PC-3 (cell line): ENCODE measurements around the gene DCAF16. TPM values are rescaled to one million over a fixed set of nuclear protein-coding genes. Genes with fewer than 3 reads are reported as not detected.
"Not testable (repeated sequence)": the region's sequence is repeated elsewhere in the genome, so short reads cannot be mapped to it uniquely, and the experiment has no call there.

Experiments used
- ATAC-seq: fragments of 200-7000 bp; cut with Tn5 transposase; 2 replicates; pipeline ENCODE4 v1.9.1; 2020; ENCODE audit warnings: mild to moderate bottlenecking, moderate library complexity
- BruUV-seq: library from RNA; stranded (reverse); fragments of 400-500 nt; replicated peaks from 2 replicates; lab custom pipeline; 2021; lab: Mats Ljungman, UMichigan
- CTCF ChIA-PET: fragments of 300-600 bp; sonication (Branson Sonifier 250); formaldehyde crosslinking; loops from one replicate; lab custom pipeline; 2022; ENCODE audit warnings: antibody characterized with exemption; lab: Charles Lee
- POLR2A ChIA-PET: fragments of 300-600 bp; sonication (Branson Sonifier 250); formaldehyde crosslinking; loops from one replicate; lab custom pipeline; 2022; ENCODE audit warnings: antibody characterized with exemption; ENCODE audit not compliant: unreplicated experiment; lab: Charles Lee
- DNase-seq: peaks from one replicate; pipeline ENCODE4 v3.0.0-alpha.2; 2015
- H2AFZ ChIP-seq: fragments of 300-600 bp; sonication (generic); 2 replicates; pipeline ENCODE4 v1.6.0; 2016; ENCODE audit warnings: antibody characterized with exemption, low read length
- H3F3A ChIP-seq: fragments of 300-600 bp; sonication (generic); one replicate; pipeline ENCODE4 v1.6.0; 2017; ENCODE audit warnings: antibody characterized with exemption, low read length, control low read depth, mild to moderate bottlenecking; ENCODE audit not compliant: unreplicated experiment
- H3K27ac ChIP-seq: fragments of 300-600 bp; sonication (generic); 2 replicates; pipeline ENCODE4 v1.5.1; 2016; ENCODE audit warnings: mild to moderate bottlenecking, low read length
- H3K27me3 ChIP-seq: fragments of 300-600 bp; sonication (generic); 2 replicates; pipeline ENCODE4 v1.6.1; 2016; ENCODE audit warnings: low read length, mixed read lengths
- H3K36me3 ChIP-seq: fragments of 300-600 bp; sonication (generic); 2 replicates; pipeline ENCODE4 v1.6.1; 2016; ENCODE audit warnings: low read depth, mixed run types, low read length, mixed read lengths
- H3K4me1 ChIP-seq: fragments of 300-600 bp; sonication (generic); 2 replicates; pipeline ENCODE4 v1.5.1; 2016; ENCODE audit warnings: low read length; ENCODE audit not compliant: insufficient read depth
- H3K4me2 ChIP-seq: fragments of 300-600 bp; sonication (generic); 2 replicates; pipeline ENCODE4 v1.6.0; 2016; ENCODE audit warnings: low read length
- H3K4me3 ChIP-seq: fragments of 300-600 bp; sonication (generic); 2 replicates; pipeline ENCODE4 v1.5.1; 2016; ENCODE audit warnings: mild to moderate bottlenecking, low read length, mixed read lengths
- H3K79me2 ChIP-seq: fragments of 300-600 bp; sonication (generic); 2 replicates; pipeline ENCODE4 v1.6.1; 2017; ENCODE audit warnings: low read length, mixed read lengths
- H3K9ac ChIP-seq: fragments of 300-600 bp; sonication (generic); 2 replicates; pipeline ENCODE4 v1.6.0; 2016; ENCODE audit warnings: mild to moderate bottlenecking, low read length
- H3K9me2 ChIP-seq: fragments of 300-600 bp; sonication (generic); replicated peaks from 2 replicates; pipeline ENCODE4 v1.6.1; 2016; ENCODE audit warnings: mixed run types, low read length, mixed read lengths
- H3K9me3 ChIP-seq: fragments of 300-600 bp; sonication (generic); 2 replicates; pipeline ENCODE4 v1.6.1; 2016; ENCODE audit warnings: low read length, mixed read lengths
- H4K20me1 ChIP-seq: fragments of 300-600 bp; sonication (generic); 2 replicates; pipeline ENCODE4 v1.6.1; 2016; ENCODE audit warnings: low read length, mixed read lengths
- EZH2 ChIP-seq: fragments of 300-600 bp; sonication (generic); IDR thresholded peaks from one replicate; pipeline ENCODE4 v1.6.1; 2017; ENCODE audit warnings: antibody characterized with exemption, mild to moderate bottlenecking, low read length; ENCODE audit not compliant: unreplicated experiment
- EZH2phosphoT487 ChIP-seq: fragments of 300-600 bp; sonication (generic); IDR thresholded peaks from 2 replicates; pipeline ENCODE4 v1.6.1; 2018; ENCODE audit warnings: mild to moderate bottlenecking, antibody characterized with exemption, low read length, borderline replicate concordance
- intact Hi-C: fragments of 100-400 bp; cut with micrococcal nuclease; formaldehyde crosslinking; loops from 2 replicates; pipeline ENCODE4 v1.9.0; 2023
- total RNA-seq: library from RNA; depleted of rRNA; stranded (reverse); fragments of >200 nt; gene quantifications from 2 replicates; pipeline ENCODE4 v1.2.3, GENCODE V29; 2014
- TF ChIP-seq, protein P1 (sequence below): fragments of 300-600 bp; sonication (generic); conservative IDR thresholded peaks from 2 replicates; pipeline ENCODE4 v1.5.1; 2017; ENCODE audit warnings: antibody characterized with exemption, low read depth, mild to moderate bottlenecking, low read length

Gene DCAF16
- total RNA-seq, 1 experiment from 2014 or later, result 26.1 TPM

- DNase-seq (no peak), ATAC-seq (no peak)
- ChIA-PET CTCF (no interaction called here), POLR2A (no interaction called here)
- Histone ChIP-seq H3K36me3 (no peaks in the 10 kb centered on the region), H3K4me3 (no peak overlapping the region), H3F3A (no peaks in the 10 kb centered on the region), H2AFZ (no peak overlapping the region), H3K9me3 (no peaks in the 10 kb centered on the region), H3K79me2 (no peaks in the 10 kb centered on the region), H4K20me1 (no peaks in the 10 kb centered on the region), H3K27ac (no peak overlapping the region), H3K9ac (no peak overlapping the region), H3K9me2 (no peaks in the 10 kb centered on the region), H3K4me1 (no peaks in the 10 kb centered on the region), H3K27me3 (no peaks in the 10 kb centered on the region), H3K4me2 (no peak overlapping the region)
- BruUV-seq, result no TSS peak
- intact Hi-C loops, result no loop called here
- TF ChIP-seq, protein P1, sequence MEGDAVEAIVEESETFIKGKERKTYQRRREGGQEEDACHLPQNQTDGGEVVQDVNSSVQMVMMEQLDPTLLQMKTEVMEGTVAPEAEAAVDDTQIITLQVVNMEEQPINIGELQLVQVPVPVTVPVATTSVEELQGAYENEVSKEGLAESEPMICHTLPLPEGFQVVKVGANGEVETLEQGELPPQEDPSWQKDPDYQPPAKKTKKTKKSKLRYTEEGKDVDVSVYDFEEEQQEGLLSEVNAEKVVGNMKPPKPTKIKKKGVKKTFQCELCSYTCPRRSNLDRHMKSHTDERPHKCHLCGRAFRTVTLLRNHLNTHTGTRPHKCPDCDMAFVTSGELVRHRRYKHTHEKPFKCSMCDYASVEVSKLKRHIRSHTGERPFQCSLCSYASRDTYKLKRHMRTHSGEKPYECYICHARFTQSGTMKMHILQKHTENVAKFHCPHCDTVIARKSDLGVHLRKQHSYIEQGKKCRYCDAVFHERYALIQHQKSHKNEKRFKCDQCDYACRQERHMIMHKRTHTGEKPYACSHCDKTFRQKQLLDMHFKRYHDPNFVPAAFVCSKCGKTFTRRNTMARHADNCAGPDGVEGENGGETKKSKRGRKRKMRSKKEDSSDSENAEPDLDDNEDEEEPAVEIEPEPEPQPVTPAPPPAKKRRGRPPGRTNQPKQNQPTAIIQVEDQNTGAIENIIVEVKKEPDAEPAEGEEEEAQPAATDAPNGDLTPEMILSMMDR, result no peak
- no peak for TF ChIP-seq EZH2phosphoT487
- TF ChIP-seq EZH2, result no peak
These were observed 43.5 kb upstream of the DCAF16 start for GRCh38 chr4:17854036-17854435.

DNA sequence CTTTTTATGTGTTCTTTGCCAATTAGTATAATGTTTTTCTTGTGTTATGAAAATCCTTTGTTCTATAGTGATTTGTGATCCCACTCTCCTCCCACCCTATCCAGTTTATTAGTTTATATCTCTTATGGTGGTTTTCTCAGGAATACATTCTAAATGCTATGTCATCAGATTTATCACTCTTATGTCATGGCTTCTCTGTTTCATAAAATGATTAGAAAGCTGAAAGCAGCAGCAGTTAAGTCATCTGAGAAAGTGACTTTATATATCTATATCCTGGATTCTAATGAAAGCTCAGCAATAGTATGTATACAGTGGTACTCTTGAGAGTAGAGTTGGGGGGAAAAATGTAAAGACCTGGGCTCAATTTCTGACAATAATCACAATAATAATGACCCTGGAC is 41.4 kb upstream of the DCAF16 start:
- Histone ChIP-seq H3K36me3 (no peaks in the 10 kb centered on the region), H3K9me3 (no peaks in the 10 kb centered on the region), H4K20me1 (no peaks in the 10 kb centered on the region), H3K9me2 (no peaks in the 10 kb centered on the region), H3K4me3 (no peak overlapping the region), H3K27ac (no peak overlapping the region), H3K79me2 (no peaks in the 10 kb centered on the region), H3K27me3 (no peaks in the 10 kb centered on the region), H3K9ac (no peak overlapping the region), H2AFZ (no peak overlapping the region), H3K4me1 (no peaks in the 10 kb centered on the region), H3F3A (no peaks in the 10 kb centered on the region), H3K4me2 (no peak overlapping the region)
- intact Hi-C loops, result no loop called here
- TF ChIP-seq EZH2, result no peak
- TF ChIP-seq EZH2phosphoT487, result no peak
- TF ChIP-seq, protein P1, result no peak
- ATAC-seq (no peak), DNase-seq (no peak)
- BruUV-seq, result no TSS peak
- POLR2A ChIA-PET, result interaction anchor here (0.6 kb wide), 1 partner anchor 238 kb away, joined by 3 read pairs; the partner anchor contains the start of gene MED28
- CTCF ChIA-PET, result no interaction called here

GRCh38 chr4:17850295-17850694 is 39.7 kb upstream of the DCAF16 start:
- H3K4me1 ChIP-seq, H4K20me1 ChIP-seq, H3F3A ChIP-seq, ATAC-seq, H3K36me3 ChIP-seq, BruUV-seq, intact Hi-C loops, DNase-seq, H3K9ac ChIP-seq, POLR2A ChIA-PET, H3K9me2 ChIP-seq, H3K4me3 ChIP-seq, H3K4me2 ChIP-seq, CTCF ChIA-PET, H3K9me3 ChIP-seq, H2AFZ ChIP-seq, H3K27ac ChIP-seq, H3K79me2 ChIP-seq, H3K27me3 ChIP-seq: not testable (repeated sequence)
